ENCODE results near the gene FMC1. TPM values are rescaled to one million over a fixed set of nuclear protein-coding genes. Genes with fewer than 3 reads are reported as not detected.
A peak's percentile ranks its signal among the peaks of the same experiment; 100 is the strongest.
"Not testable (repeated sequence)": the region's sequence is repeated elsewhere in the genome, so short reads cannot be mapped to it uniquely, and the experiment has no call there.

FMC1 gene
- polyA plus RNA-seq, 1 donor (not counting 4 experiments of a cell fraction or from before 2014, with no cell fraction given): 7.8 TPM

- no peak overlapping the region for H3K4me3 ChIP-seq (ENCODE audit: control insufficient read depth in 2 of 3, extremely low read depth in 1 of 3, insufficient read depth in 2 of 3, low read depth in 1 of 3, low read length in 3 of 3)
- TF ChIP-seq CTCF (optimal IDR thresholded peaks at IDR 0.05 in 1 of 3, IDR thresholded peaks at IDR 0.05 in 1 of 3, conservative IDR thresholded peaks at IDR 0.05 in 1 of 3; ENCODE audit: extremely low read depth in 1 of 3, insufficient read depth in 2 of 3, low read length in 3 of 3) (no peak), EZH2 (IDR thresholded peaks at IDR 0.05; ENCODE audit: low read length) (no peak)
- no peaks in the 10 kb centered on the region for H3K27me3 ChIP-seq (ENCODE audit: control insufficient read depth, extremely low read depth, insufficient read depth, low read length)
- peaks cover 2% of the 10 kb centered on the region for H3K79me2 ChIP-seq (ENCODE audit: control insufficient read depth, insufficient read depth, low read length)
- no peak overlapping the region for H3K27ac ChIP-seq (ENCODE audit: control insufficient read depth, insufficient read depth, low read length)
- dilution Hi-C loops (cut with MboI; ENCODE audit: extremely low pct_ligation_motif_present, low sequenced_read_pairs): no loop called here
- H3K4me1 ChIP-seq (ENCODE audit: control insufficient read depth, extremely low read depth, insufficient read depth, low read length): peaks cover 3% of the 10 kb centered on the region
- no peaks in the 10 kb centered on the region for H4K20me1 ChIP-seq (ENCODE audit: control insufficient read depth, extremely low read depth, insufficient read depth, low read length)
- DNase-seq (ENCODE audit: low read depth, low spot score): no peak
- H3K9me1 ChIP-seq (ENCODE audit: control insufficient read depth, extremely low read depth, insufficient read depth, low read length): no peaks in the 10 kb centered on the region
- H3K9me3 ChIP-seq (ENCODE audit: control insufficient read depth, low read depth, low read length): no peaks in the 10 kb centered on the region
- no peak overlapping the region for H3K9ac ChIP-seq (ENCODE audit: control insufficient read depth, extremely low read depth, insufficient read depth, low read length)
- FAIRE-seq: no peak
- no peak overlapping the region for H2AFZ ChIP-seq (ENCODE audit: control insufficient read depth, low read length)
- H3K4me2 ChIP-seq (ENCODE audit: control insufficient read depth, extremely low read depth, insufficient read depth, low read depth, low read length): no peak overlapping the region
- H3K36me3 ChIP-seq (ENCODE audit: control insufficient read depth in 2 of 2, extremely low read depth in 1 of 2, insufficient read depth in 2 of 2, low read length in 2 of 2): no peaks in the 10 kb centered on the region
Measured at GRCh38 chr7:139354729-139355128, 13.6 kb downstream of the FMC1 start.

DNA sequence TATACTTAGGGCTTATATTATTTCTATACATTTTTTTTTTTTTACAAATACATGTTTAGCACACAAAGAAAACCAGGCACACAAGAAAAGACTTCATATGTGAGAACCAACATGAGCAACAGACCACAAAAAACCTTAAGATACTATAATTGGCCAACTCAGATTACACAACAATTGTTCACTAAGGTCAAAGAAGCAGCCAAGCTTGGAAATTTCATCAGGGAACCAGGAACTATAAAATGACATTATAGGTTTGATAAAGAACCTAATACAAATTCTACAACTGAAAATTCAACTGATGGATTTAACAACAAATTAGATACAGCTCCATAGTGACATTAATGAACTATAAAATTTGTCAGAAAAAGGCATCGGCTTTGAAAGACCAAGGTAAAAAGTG is 14.2 kb downstream of the FMC1 start:
- dilution Hi-C loops (cut with MboI; ENCODE audit: extremely low pct_ligation_motif_present, low sequenced_read_pairs): no loop called here
- Histone ChIP-seq H4K20me1 (ENCODE audit: control insufficient read depth, extremely low read depth, insufficient read depth, low read length) (no peaks in the 10 kb centered on the region), H3K4me2 (ENCODE audit: control insufficient read depth, extremely low read depth, insufficient read depth, low read depth, low read length) (no peak overlapping the region), H3K4me1 (ENCODE audit: control insufficient read depth, extremely low read depth, insufficient read depth, low read length) (peaks cover 3% of the 10 kb centered on the region), H3K4me3 (ENCODE audit: control insufficient read depth in 2 of 3, extremely low read depth in 1 of 3, insufficient read depth in 2 of 3, low read depth in 1 of 3, low read length in 3 of 3) (no peak overlapping the region), H3K79me2 (ENCODE audit: control insufficient read depth, insufficient read depth, low read length) (peaks cover 4% of the 10 kb centered on the region), H3K36me3 (ENCODE audit: control insufficient read depth in 2 of 2, extremely low read depth in 1 of 2, insufficient read depth in 2 of 2, low read length in 2 of 2) (no peaks in the 10 kb centered on the region), H3K9ac (ENCODE audit: control insufficient read depth, extremely low read depth, insufficient read depth, low read length) (no peak overlapping the region), H3K9me1 (ENCODE audit: control insufficient read depth, extremely low read depth, insufficient read depth, low read length) (no peaks in the 10 kb centered on the region), H3K9me3 (ENCODE audit: control insufficient read depth, low read depth, low read length) (no peaks in the 10 kb centered on the region), H3K27me3 (ENCODE audit: control insufficient read depth, extremely low read depth, insufficient read depth, low read length) (no peaks in the 10 kb centered on the region), H3K27ac (ENCODE audit: control insufficient read depth, insufficient read depth, low read length) (no peak overlapping the region), H2AFZ (ENCODE audit: control insufficient read depth, low read length) (no peak overlapping the region)
- no peak for TF ChIP-seq CTCF (optimal IDR thresholded peaks at IDR 0.05 in 1 of 3, IDR thresholded peaks at IDR 0.05 in 1 of 3, conservative IDR thresholded peaks at IDR 0.05 in 1 of 3; ENCODE audit: extremely low read depth in 1 of 3, insufficient read depth in 2 of 3, low read length in 3 of 3)
- TF ChIP-seq EZH2 (IDR thresholded peaks at IDR 0.05; ENCODE audit: low read length): no peak
- DNase-seq (ENCODE audit: low read depth, low spot score) (no peak), FAIRE-seq (no peak)

GRCh38 chr7:139357729-139358506 is 16.8 kb downstream of the FMC1 start:
- H3K9me3 ChIP-seq (ENCODE audit: control insufficient read depth, low read depth, low read length); FAIRE-seq; H3K27me3 ChIP-seq (ENCODE audit: control insufficient read depth, extremely low read depth, insufficient read depth, low read length); H3K36me3 ChIP-seq (ENCODE audit: control insufficient read depth in 2 of 2, extremely low read depth in 1 of 2, insufficient read depth in 2 of 2, low read length in 2 of 2); H4K20me1 ChIP-seq (ENCODE audit: control insufficient read depth, extremely low read depth, insufficient read depth, low read length); dilution Hi-C loops (cut with MboI; ENCODE audit: extremely low pct_ligation_motif_present, low sequenced_read_pairs); H3K9me1 ChIP-seq (ENCODE audit: control insufficient read depth, extremely low read depth, insufficient read depth, low read length); DNase-seq (ENCODE audit: low read depth, low spot score): not testable (repeated sequence)
- Histone ChIP-seq H3K79me2 (ENCODE audit: control insufficient read depth, insufficient read depth, low read length) (peaks cover 30% of the 10 kb centered on the region), H3K4me3 (ENCODE audit: control insufficient read depth in 2 of 3, extremely low read depth in 1 of 3, insufficient read depth in 2 of 3, low read depth in 1 of 3, low read length in 3 of 3) (peak overlapping the region in 2 of 3 experiments; percentile 92 to 95), H3K27ac (ENCODE audit: control insufficient read depth, insufficient read depth, low read length) (peak overlapping the region; percentile 97), H2AFZ (ENCODE audit: control insufficient read depth, low read length) (peak overlapping the region; percentile 97), H3K4me2 (ENCODE audit: control insufficient read depth, extremely low read depth, insufficient read depth, low read depth, low read length) (peak overlapping the region; percentile 88), H3K9ac (ENCODE audit: control insufficient read depth, extremely low read depth, insufficient read depth, low read length) (peak overlapping the region; percentile 97), H3K4me1 (ENCODE audit: control insufficient read depth, extremely low read depth, insufficient read depth, low read length) (peaks cover 14% of the 10 kb centered on the region)

All from keratinocyte (primary cell).